K562 (cell line): Measurements from ENCODE around the gene AGAP1.

Experiments used
- GATAD2B ChIP-seq: fragments of 450-650 bp; IDR thresholded peaks from 2 replicates; pipeline ENCODE4 v1.6.1; 2017; ENCODE audit warnings: mild to moderate bottlenecking, borderline replicate concordance
- GTF2A2 ChIP-seq: IDR thresholded peaks from 2 replicates; pipeline ENCODE4 v1.6.1; 2016; ENCODE audit warnings: mild to moderate bottlenecking, missing genetic modification characterization, missing compliant biosample characterization
- JUN ChIP-seq, 2 experiments: sonication (generic) in 1 of 2; formaldehyde crosslinking in 1 of 2; IDR thresholded peaks; 2 replicates each; pipeline versions ENCODE4 v1.6.1 to v1.8.0; 2012 to 2022; ENCODE audit warnings: borderline replicate concordance in 2 of 2, mild to moderate bottlenecking in 2 of 2, improper control_type of control experiment in 1 of 2, low read depth in 1 of 2, low read length in 1 of 2, missing genetic modification reagents in 1 of 2
- MTF1 ChIP-seq: fragments of 250-450 bp; sonication (Bioruptor Pico); IDR thresholded peaks from 2 replicates; pipeline ENCODE4 v1.9.0; 2021; ENCODE audit warnings: moderate library complexity, mild to moderate bottlenecking, inconsistent platforms, borderline replicate concordance
- RUNX1 ChIP-seq: sonication (generic); IDR thresholded peaks from 2 replicates; pipeline ENCODE4 v1.6.1; 2016; ENCODE audit warnings: antibody characterized with exemption, low read depth
- SRF ChIP-seq, 2 experiments: fragments of 250-450, 450-650 bp in 1 of 2; sonication (Bioruptor Pico) in 1 of 2; sonication (generic) in 1 of 2; formaldehyde crosslinking; IDR thresholded peaks; 2 replicates each; pipeline versions ENCODE4 v1.5.0 to v1.5.1; 2020 to 2022; ENCODE audit warnings: mild to moderate bottlenecking in 1 of 2, missing genetic modification reagents in 1 of 2
- ZNF24 ChIP-seq: fragments of 450-650 bp; IDR thresholded peaks from 2 replicates; pipeline ENCODE4 v1.6.1; 2016
- ZNF324 ChIP-seq: fragments of 250-450 bp; sonication (Bioruptor Pico); IDR thresholded peaks from 2 replicates; pipeline ENCODE4 v1.4.0; 2020; ENCODE audit warnings: mild to moderate bottlenecking
- TF ChIP-seq, protein P1 (sequence below), 3 experiments: IDR thresholded peaks in 2 of 3; conservative IDR thresholded peaks in 1 of 3; 2 replicates each; pipeline ENCODE4 v1.5.1; 2011 to 2012; ENCODE audit warnings: low read length in 3 of 3, mild to moderate bottlenecking in 3 of 3, control low read depth in 2 of 3, improper control_type of control experiment in 1 of 3, inconsistent platforms in 1 of 3, low read depth in 1 of 3, mixed read lengths in 1 of 3, moderate library complexity in 1 of 3; ENCODE audit not compliant: insufficient read depth in 2 of 3
- TF ChIP-seq, protein P2 (sequence below): sonication (generic); formaldehyde crosslinking; IDR thresholded peaks from 2 replicates; pipeline ENCODE4 v1.8.1; 2022; ENCODE audit warnings: missing genetic modification reagents

- no peak for TF ChIP-seq GTF2A2 (tag)
- TF ChIP-seq JUN (IDR thresholded peaks at IDR 0.05; ENCODE audit: borderline replicate concordance, low read depth, low read length): no peak
- no peak for TF ChIP-seq JUN (CRISPR knock-in tag; IDR thresholded peaks at IDR 0.05; ENCODE audit: borderline replicate concordance)
- no peak for TF ChIP-seq SRF (CRISPR knock-in tag; IDR thresholded peaks at IDR 0.05)
- TF ChIP-seq, protein P1, sequence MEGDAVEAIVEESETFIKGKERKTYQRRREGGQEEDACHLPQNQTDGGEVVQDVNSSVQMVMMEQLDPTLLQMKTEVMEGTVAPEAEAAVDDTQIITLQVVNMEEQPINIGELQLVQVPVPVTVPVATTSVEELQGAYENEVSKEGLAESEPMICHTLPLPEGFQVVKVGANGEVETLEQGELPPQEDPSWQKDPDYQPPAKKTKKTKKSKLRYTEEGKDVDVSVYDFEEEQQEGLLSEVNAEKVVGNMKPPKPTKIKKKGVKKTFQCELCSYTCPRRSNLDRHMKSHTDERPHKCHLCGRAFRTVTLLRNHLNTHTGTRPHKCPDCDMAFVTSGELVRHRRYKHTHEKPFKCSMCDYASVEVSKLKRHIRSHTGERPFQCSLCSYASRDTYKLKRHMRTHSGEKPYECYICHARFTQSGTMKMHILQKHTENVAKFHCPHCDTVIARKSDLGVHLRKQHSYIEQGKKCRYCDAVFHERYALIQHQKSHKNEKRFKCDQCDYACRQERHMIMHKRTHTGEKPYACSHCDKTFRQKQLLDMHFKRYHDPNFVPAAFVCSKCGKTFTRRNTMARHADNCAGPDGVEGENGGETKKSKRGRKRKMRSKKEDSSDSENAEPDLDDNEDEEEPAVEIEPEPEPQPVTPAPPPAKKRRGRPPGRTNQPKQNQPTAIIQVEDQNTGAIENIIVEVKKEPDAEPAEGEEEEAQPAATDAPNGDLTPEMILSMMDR (IDR thresholded peaks at IDR 0.05 in 2 of 3, conservative IDR thresholded peaks at IDR 0.05 in 1 of 3; ENCODE audit: insufficient read depth in 2 of 3, low read depth in 1 of 3, low read length in 3 of 3): no peak
- TF ChIP-seq MTF1: no peak
- TF ChIP-seq RUNX1: no peak
- no peak for TF ChIP-seq ZNF324 (CRISPR knock-in tag)
- TF ChIP-seq, protein P2, sequence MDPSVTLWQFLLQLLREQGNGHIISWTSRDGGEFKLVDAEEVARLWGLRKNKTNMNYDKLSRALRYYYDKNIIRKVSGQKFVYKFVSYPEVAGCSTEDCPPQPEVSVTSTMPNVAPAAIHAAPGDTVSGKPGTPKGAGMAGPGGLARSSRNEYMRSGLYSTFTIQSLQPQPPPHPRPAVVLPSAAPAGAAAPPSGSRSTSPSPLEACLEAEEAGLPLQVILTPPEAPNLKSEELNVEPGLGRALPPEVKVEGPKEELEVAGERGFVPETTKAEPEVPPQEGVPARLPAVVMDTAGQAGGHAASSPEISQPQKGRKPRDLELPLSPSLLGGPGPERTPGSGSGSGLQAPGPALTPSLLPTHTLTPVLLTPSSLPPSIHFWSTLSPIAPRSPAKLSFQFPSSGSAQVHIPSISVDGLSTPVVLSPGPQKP (CRISPR knock-in tag): no peak
- TF ChIP-seq ZNF24: no peak
- no peak for TF ChIP-seq GATAD2B
Measured at GRCh38 chr2:235506291-235506996, 12.6 kb downstream of the AGAP1 start.
